Spinal cord (tissue), 10 donors: ENCODE results near the gene YIPF5. TPM values are rescaled to one million over a fixed set of nuclear protein-coding genes. Genes with fewer than 3 reads are reported as not detected.

Experiments
- DNase-seq, 6 donors: peaks; one replicate each; pipeline versions ENCODE4 v3.0.0 to v3.0.0-alpha.2; 2013 to 2015; ENCODE audit warnings: low spot score in 6 of 6, low read depth in 4 of 6
- H3K27ac ChIP-seq: one replicate; pipeline ENCODE4 v1.5.1; 2013; ENCODE audit warnings: low read depth, low read length, control low read depth
- H3K27me3 ChIP-seq: one replicate; pipeline ENCODE4 v1.6.1; 2013; ENCODE audit warnings: low read length; ENCODE audit not compliant: control insufficient read depth, insufficient read depth
- H3K36me3 ChIP-seq: one replicate; pipeline ENCODE4 v1.6.1; 2013; ENCODE audit warnings: low read length; ENCODE audit not compliant: control insufficient read depth, insufficient read depth
- H3K4me1 ChIP-seq: one replicate; pipeline ENCODE4 v1.6.1; 2013; ENCODE audit warnings: low read length; ENCODE audit not compliant: control insufficient read depth, insufficient read depth
- H3K4me3 ChIP-seq: one replicate; pipeline ENCODE4 v1.5.1; 2013; ENCODE audit warnings: low read depth, low read length, control low read depth
- H3K9me3 ChIP-seq: one replicate; pipeline ENCODE4 v1.6.1; 2013; ENCODE audit warnings: low read length; ENCODE audit not compliant: control insufficient read depth, insufficient read depth
- WGBS: methylation state at CpG from one replicate; pipeline ENCODE4 v1.1.5; 2013; ENCODE audit warnings: missing lambda C conversion rate; ENCODE audit not compliant: insufficient coverage; 5-methylcytosine and 5-hydroxymethylcytosine counted together
- polyA plus RNA-seq, 2 donors: library from polyadenylated mRNA; unstranded; fragments of 120-200 nt; gene quantifications; one replicate each; pipeline ENCODE4 v1.2.1, GENCODE V29; 2013; ENCODE audit not compliant: insufficient read length in 2 of 2
- total RNA-seq, 2 donors: library from RNA; depleted of rRNA in 1 of 2; stranded (reverse); fragments of 120-200 nt in 1 of 2; fragments of >200 nt in 1 of 2; gene quantifications; one replicate each; pipeline versions ENCODE4 v1.2.3 to v1.2.4, GENCODE V29; 2013 to 2014
- donor health status: healthy.

Gene YIPF5
- total and polyA plus RNA-seq, 4 donors, result 37.5 to 82.1 (median 57.6) TPM

DNA sequence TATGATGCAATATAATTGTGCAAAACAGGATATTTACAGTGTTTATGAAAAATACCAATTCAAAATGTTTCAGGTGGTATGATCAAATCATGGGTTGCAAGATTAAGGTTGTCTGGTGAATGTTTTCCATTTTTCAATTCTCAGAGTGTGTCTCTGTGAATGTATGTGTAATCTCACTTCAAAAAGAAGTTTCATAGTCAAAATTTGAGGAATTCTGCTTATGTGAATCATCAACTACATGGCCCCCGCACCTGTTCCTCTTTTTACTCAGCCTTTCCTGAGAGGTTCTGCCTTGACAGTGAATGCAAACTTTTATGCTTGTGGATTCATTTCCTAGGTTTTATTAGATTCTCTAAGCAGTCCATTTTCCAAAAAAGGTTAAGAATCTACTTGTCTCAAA is 32.3 kb upstream of the YIPF5 start:
- Histone ChIP-seq H3K27me3 (no peaks in the 10 kb centered on the region), H3K4me3 (no peak overlapping the region), H3K27ac (no peak overlapping the region), H3K9me3 (no peaks in the 10 kb centered on the region), H3K36me3 (no peaks in the 10 kb centered on the region), H3K4me1 (peaks cover 8% of the 10 kb centered on the region)
- no peak for DNase-seq
- no CpG with 5 or more reads among the region's 1 CpG for whole genome bisulfite sequencing

DNA sequence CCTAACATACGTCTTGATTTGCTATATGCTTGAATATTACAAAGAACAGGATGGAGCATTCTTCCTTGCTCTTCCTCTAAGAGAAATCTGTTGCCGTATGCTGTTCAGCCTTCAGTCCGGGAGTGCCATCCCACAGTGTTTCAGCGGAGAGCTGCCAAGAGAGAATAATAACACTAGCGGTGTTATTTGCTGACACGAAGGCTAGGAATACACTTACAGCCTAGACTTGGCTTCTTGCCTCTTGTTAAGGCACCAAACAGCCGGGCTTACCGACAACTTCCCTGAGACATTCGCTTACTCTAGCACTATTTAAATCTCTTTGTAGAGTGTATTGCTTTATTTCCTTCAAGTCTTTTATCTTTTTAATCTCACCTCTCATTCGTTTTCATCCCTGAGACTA is 31.6 kb upstream of the YIPF5 start:
- Histone ChIP-seq H3K4me1 (peaks cover 8% of the 10 kb centered on the region), H3K36me3 (no peaks in the 10 kb centered on the region), H3K4me3 (no peak overlapping the region), H3K27ac (no peak overlapping the region), H3K9me3 (no peaks in the 10 kb centered on the region), H3K27me3 (no peaks in the 10 kb centered on the region)
- 7% methylated on average over 5 of the region's 10 CpGs for WGBS
- DNase-seq, result peak in 2 of 6 donors; percentile 75 to 82

DNA sequence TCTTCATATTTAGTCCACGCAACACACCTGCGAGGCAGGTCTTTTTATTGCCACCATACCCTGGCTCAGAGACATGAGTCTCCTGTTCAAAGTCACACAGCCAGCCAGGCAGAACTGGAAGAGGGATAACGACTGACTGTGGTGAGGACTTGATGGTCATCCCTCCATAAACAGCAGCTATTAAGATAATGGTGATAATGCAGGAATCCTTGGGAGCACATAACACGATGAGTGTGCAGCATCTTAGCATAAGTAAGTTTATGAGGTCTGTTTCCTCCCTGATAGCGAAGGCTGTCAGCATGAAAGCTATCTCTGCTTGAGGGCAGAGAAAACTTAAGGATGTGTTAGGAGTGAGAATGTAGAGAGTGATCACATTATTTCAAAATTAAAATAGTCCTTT is 31.1 kb upstream of the YIPF5 start:
- 85% methylated on average over 3 of the region's 5 CpGs for WGBS

DNA sequence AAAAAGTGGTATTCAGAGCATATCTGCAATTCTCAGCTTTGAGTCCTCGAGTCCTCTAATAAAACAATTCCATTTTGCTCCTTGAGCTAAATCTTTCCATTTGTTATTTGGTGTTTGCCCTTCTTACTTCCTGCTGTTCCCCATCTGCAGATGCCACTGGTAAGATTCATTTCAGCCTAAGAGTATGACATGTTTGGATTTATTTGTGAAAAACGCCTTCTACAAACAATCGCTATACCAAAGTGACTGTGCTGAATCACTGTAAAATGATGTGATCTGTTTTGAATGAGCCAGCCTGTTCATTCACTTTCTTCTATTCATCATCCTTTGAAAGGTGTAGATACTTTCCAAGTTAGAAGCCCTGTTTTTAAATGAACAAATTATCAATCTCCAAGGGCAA is 27.9 kb upstream of the YIPF5 start:
- H3K36me3 ChIP-seq, result no peaks in the 10 kb centered on the region
- DNase-seq, result no peak
- H3K27me3 ChIP-seq, result no peaks in the 10 kb centered on the region
- H3K9me3 ChIP-seq, result no peaks in the 10 kb centered on the region
- H3K4me3 ChIP-seq, result no peak overlapping the region
- WGBS, result no CpG with 5 or more reads among the region's 3 CpGs
- no peak overlapping the region for H3K27ac ChIP-seq
- no peaks in the 10 kb centered on the region for H3K4me1 ChIP-seq

More for the DNA sequence above, 31.1 kb upstream of the YIPF5 start:
- no peak for DNase-seq
- Histone ChIP-seq H3K9me3 (no peaks in the 10 kb centered on the region), H3K4me1 (peaks cover 8% of the 10 kb centered on the region), H3K4me3 (no peak overlapping the region), H3K27me3 (no peaks in the 10 kb centered on the region), H3K36me3 (no peaks in the 10 kb centered on the region), H3K27ac (no peak overlapping the region)

DNA sequence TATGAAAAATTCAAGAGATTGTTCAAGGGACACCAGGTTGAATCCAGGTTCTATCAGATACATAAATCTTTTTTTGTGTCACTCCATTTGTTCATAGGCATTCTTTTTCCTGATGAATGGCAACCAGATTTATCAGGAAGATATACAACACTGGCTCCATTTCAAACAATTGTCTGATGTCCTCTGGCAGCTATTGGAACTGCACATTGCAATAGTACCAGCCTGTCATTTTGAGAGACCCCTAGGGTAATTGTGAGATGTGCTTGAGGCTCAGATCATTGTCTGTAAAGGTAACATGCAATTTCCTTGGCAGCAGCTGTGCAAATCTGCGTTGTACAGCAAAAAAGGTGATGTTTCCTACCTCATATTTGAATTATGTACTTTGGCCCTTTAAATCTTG is 26.2 kb upstream of the YIPF5 start:
- Histone ChIP-seq H3K9me3 (no peaks in the 10 kb centered on the region), H3K27ac (no peak overlapping the region), H3K36me3 (no peaks in the 10 kb centered on the region), H3K4me3 (no peak overlapping the region), H3K27me3 (no peaks in the 10 kb centered on the region), H3K4me1 (no peaks in the 10 kb centered on the region)
- WGBS, result no CpG with 5 or more reads among the region's 1 CpG
- peak in 1 of 6 donors; percentile 56 for DNase-seq

DNA sequence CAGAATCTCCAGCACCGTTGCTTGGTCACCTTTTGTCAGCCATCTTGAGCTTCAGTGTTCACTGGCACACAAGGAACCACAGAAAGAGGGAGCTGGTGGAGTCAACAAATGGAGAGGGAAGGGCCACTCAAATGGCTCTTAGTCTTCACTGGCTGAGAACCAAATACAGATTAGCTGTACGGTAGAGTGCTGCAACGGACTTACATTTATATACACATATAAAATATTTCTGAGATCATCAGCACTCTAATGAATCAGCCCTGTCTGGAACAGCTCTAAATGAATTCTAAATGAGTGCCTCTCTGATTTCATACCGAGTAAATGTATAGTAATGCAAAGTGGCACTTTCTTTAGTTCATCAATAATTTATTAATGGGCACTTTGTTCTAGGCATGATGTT is 25.0 kb upstream of the YIPF5 start:
- H3K36me3 ChIP-seq, result no peaks in the 10 kb centered on the region
- H3K9me3 ChIP-seq, result no peaks in the 10 kb centered on the region
- H3K4me1 ChIP-seq, result no peaks in the 10 kb centered on the region
- DNase-seq, result no peak
- 100% methylated on average over 1 of the region's 4 CpGs for WGBS
- H3K27me3 ChIP-seq, result no peaks in the 10 kb centered on the region
- no peak overlapping the region for H3K27ac ChIP-seq
- no peak overlapping the region for H3K4me3 ChIP-seq

DNA sequence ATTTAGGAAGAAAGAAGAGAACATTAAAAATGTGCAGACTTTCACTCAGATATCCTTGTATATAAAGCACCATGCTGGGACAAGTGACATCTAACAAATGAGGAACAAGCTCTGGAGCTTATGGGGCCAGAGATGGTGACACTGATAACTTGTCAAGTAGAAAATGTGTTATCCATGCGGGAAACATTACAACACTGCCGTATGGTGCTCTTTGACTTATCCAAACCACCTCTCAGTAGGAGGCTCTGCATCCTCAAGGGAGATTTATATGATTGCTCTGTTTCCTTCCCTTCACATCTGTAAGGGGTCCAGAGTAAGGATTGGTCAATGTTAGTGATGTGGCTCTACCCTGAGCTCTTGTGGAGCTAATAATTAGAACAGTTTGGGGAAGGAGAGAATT is 23.7 kb upstream of the YIPF5 start:
- no CpG with 5 or more reads among the region's 2 CpGs for WGBS
- Histone ChIP-seq H3K4me3 (no peak overlapping the region), H3K27me3 (no peaks in the 10 kb centered on the region), H3K4me1 (no peaks in the 10 kb centered on the region), H3K27ac (no peak overlapping the region), H3K9me3 (no peaks in the 10 kb centered on the region), H3K36me3 (no peaks in the 10 kb centered on the region)
- DNase-seq, result no peak

DNA sequence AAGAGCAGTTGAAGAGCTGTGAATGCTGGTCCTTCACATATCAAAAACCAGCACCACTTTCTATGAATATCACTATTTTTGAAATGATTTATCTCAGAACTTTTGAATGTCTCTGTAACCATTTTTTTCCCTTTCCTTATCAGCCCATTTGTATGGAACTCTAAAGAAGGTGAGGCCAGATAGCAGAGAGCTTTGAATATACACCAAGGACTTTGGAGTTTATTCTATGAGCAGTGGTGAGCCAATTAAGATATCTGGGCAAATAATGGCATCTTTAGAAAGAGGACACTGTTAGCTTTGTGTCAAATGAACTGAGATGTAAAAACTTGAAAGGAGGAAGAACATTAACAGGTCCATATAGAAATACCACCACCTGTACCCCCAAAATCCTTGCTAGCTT is 22.2 kb upstream of the YIPF5 start:
- DNase-seq, result no peak
- H3K36me3 ChIP-seq, result no peaks in the 10 kb centered on the region
- H3K9me3 ChIP-seq, result no peaks in the 10 kb centered on the region
- no peaks in the 10 kb centered on the region for H3K27me3 ChIP-seq
- no peaks in the 10 kb centered on the region for H3K4me1 ChIP-seq
- H3K4me3 ChIP-seq, result no peak overlapping the region
- no peak overlapping the region for H3K27ac ChIP-seq

DNA sequence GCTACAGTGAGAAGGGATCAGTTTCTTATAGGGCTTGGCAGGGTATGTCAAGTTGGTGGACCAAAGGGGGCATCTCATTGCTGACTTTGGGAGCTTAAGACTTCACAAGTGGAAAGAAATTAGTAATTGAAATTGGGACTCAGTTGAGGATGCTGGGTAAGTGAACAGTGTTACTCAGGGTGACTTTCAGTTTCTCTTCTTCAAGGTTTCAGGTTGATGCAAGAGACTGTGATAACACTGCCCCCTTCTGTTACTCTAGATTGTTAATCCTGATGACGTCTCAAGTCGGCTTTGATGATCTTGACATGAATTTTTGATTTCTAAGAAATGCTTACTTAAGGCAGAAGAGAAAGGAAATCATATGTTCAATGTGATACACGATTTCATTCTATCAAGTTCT is 21.5 kb upstream of the YIPF5 start:
- Histone ChIP-seq H3K27ac (no peak overlapping the region), H3K9me3 (no peaks in the 10 kb centered on the region), H3K4me3 (no peak overlapping the region), H3K36me3 (no peaks in the 10 kb centered on the region), H3K27me3 (no peaks in the 10 kb centered on the region), H3K4me1 (no peaks in the 10 kb centered on the region)
- peak in 2 of 6 donors; percentile 52 to 61 for DNase-seq
- 20% methylated on average over 2 of the region's 3 CpGs for WGBS

DNA sequence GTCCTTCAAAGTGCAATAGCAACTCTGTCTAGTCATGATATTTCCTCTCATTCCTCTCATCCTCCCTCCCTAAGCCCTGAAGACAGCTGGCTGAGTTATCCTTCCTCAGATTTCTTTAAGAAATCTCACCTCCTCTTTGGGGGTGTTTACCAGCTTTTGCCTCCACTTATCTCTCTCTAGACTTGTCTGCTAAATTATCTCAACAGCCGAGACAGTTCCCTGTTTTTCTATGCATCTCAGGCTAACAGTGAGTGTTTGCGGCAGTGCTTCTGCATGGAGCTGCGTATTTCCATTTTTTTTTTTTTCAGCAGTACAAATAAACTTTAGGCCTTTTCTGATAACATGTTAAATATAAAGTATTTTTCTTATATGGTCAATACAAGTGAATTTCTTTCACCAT is 21.1 kb upstream of the YIPF5 start:
- no peak overlapping the region for H3K4me3 ChIP-seq
- WGBS, result 80% methylated on average over 1 of the region's 3 CpGs

More for the DNA sequence above, 21.1 kb upstream of the YIPF5 start:
- Histone ChIP-seq H3K4me1 (no peaks in the 10 kb centered on the region), H3K27ac (no peak overlapping the region), H3K27me3 (no peaks in the 10 kb centered on the region), H3K36me3 (no peaks in the 10 kb centered on the region), H3K9me3 (no peaks in the 10 kb centered on the region)
- DNase-seq, result no peak
